Panc1 (cell line): ENCODE data around the gene SERGEF. TPM values are rescaled to one million over a fixed set of nuclear protein-coding genes. Genes with fewer than 3 reads are reported as not detected.

ENCODE experiments used
- ATAC-seq: fragments of 200-7000 bp; cut with Tn5 transposase; 2 replicates; pipeline ENCODE4 v1.9.1; 2020; ENCODE audit warnings: mild to moderate bottlenecking, moderate library complexity
- BruUV-seq: library from RNA; stranded (reverse); fragments of 400-500 nt; replicated peaks from 2 replicates; lab custom pipeline; 2021; lab: Mats Ljungman, UMichigan
- CTCF ChIA-PET: fragments of 300-600 bp; sonication (Branson Sonifier 250); formaldehyde crosslinking; loops from one replicate; lab custom pipeline; 2022; ENCODE audit warnings: antibody characterized with exemption; lab: Charles Lee
- POLR2A ChIA-PET: fragments of 300-600 bp; sonication (Branson Sonifier 250); formaldehyde crosslinking; loops from one replicate; lab custom pipeline; 2022; ENCODE audit warnings: antibody characterized with exemption; lab: Charles Lee
- DNase-seq: peaks from one replicate; pipeline ENCODE4 v3.0.0-alpha.2; 2010; ENCODE audit warnings: low read depth, low spot score
- H3K27ac ChIP-seq: 2 replicates; pipeline ENCODE4 v1.5.1; 2011; ENCODE audit warnings: mild to moderate bottlenecking, low read length, inconsistent platforms
- H3K27me3 ChIP-seq: fragments of 200-500 bp; sonication (Bioruptor generic); 2 replicates; pipeline ENCODE4 v1.6.0; 2014; ENCODE audit warnings: low read length, inconsistent platforms; ENCODE audit not compliant: control insufficient read depth, insufficient read depth
- H3K36me3 ChIP-seq: fragments of 200-500 bp; sonication (Bioruptor generic); 2 replicates; pipeline ENCODE4 v1.5.1; 2014; ENCODE audit warnings: inconsistent platforms, mild to moderate bottlenecking, low read length, moderate library complexity; ENCODE audit not compliant: control insufficient read depth, insufficient read depth
- H3K4me1 ChIP-seq: 2 replicates; pipeline ENCODE4 v1.5.1; 2011; ENCODE audit warnings: inconsistent platforms, mild to moderate bottlenecking, low read length, moderate library complexity; ENCODE audit not compliant: control insufficient read depth, insufficient read depth
- H3K4me3 ChIP-seq, 2 experiments: 2 replicates each; pipeline ENCODE4 v1.5.1; 2011 to 2012; ENCODE audit warnings: low read depth in 2 of 2, low read length in 2 of 2, mild to moderate bottlenecking in 2 of 2, inconsistent platforms in 1 of 2, moderate library complexity in 1 of 2
- H3K9me3 ChIP-seq: fragments of 200-500 bp; sonication (Bioruptor generic); 2 replicates; pipeline ENCODE4 v1.5.1; 2014; ENCODE audit warnings: low read depth, mild to moderate bottlenecking, inconsistent platforms, low read length, moderate library complexity; ENCODE audit not compliant: control insufficient read depth, insufficient read depth
- POLR2AphosphoS5 ChIP-seq: IDR thresholded peaks from 2 replicates; pipeline ENCODE4 v1.6.1; 2012; ENCODE audit warnings: mild to moderate bottlenecking, low read depth, low read length, moderate library complexity
- SIN3A ChIP-seq: IDR thresholded peaks from 2 replicates; pipeline ENCODE4 v1.6.1; 2012; ENCODE audit warnings: low read depth, mild to moderate bottlenecking, low read length, moderate library complexity, borderline replicate concordance; ENCODE audit not compliant: insufficient read depth
- TCF7L2 ChIP-seq: IDR thresholded peaks from 2 replicates; pipeline ENCODE4 v1.6.1; 2011; ENCODE audit warnings: mild to moderate bottlenecking, low read depth, low read length, inconsistent platforms
- in situ Hi-C: cut with HindIII; loops from 2 replicates; pipeline ENCODE4 v1.10.0; 2016; ENCODE audit warnings: low sequenced_read_pairs, low pct_unique_long_range_greater_than_20kb
- intact Hi-C: fragments of 100-400 bp; cut with micrococcal nuclease; formaldehyde crosslinking; loops from one replicate; pipeline ENCODE4 v1.10.0; 2022; ENCODE audit not compliant: unreplicated experiment
- total RNA-seq: library from RNA; stranded (reverse); gene quantifications from one replicate; pipeline ENCODE4 v1.2.1, GENCODE V29; 2021; ENCODE audit not compliant: unreplicated experiment
- TF ChIP-seq, protein P1 (sequence below), 2 experiments: IDR thresholded peaks; 2 replicates each; pipeline ENCODE4 v1.6.1; 2011 to 2012; ENCODE audit warnings: low read depth in 2 of 2, control low read depth in 1 of 2, low read length in 1 of 2, mild to moderate bottlenecking in 1 of 2, moderate library complexity in 1 of 2; ENCODE audit not compliant: insufficient read depth in 1 of 2
- TF ChIP-seq, protein P2 (sequence below): fragments of 450-650 bp; IDR thresholded peaks from 2 replicates; pipeline ENCODE4 v1.5.1; 2017; ENCODE audit warnings: mild to moderate bottlenecking

Gene SERGEF
- total RNA-seq, 1 experiment from 2014 or later = 35.5 TPM

DNA sequence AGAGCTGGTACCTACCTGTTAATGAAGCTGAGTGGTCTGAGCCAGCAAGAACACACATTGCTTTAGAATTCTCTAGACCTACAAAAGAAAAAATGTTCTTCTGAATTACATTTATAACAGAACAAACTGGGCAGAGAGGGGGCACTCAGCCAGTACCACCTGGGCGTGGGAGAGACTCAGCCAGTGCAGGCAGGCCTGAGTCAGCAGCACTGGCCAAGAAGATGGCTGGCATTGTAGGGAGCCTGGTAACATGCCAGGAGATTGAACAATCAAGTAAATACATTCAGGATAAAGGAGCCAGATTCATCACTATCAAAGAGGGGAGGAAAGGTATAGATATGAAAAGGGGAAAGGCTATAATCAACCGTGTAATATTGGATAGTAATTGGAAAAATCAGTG is 19.9 kb downstream of the SERGEF start:
- Histone ChIP-seq H3K36me3 (peaks cover 3% of the 10 kb centered on the region), H3K27me3 (no peaks in the 10 kb centered on the region), H3K9me3 (no peaks in the 10 kb centered on the region), H3K27ac (no peak overlapping the region), H3K4me3 (no peak overlapping the region), H3K4me1 (no peaks in the 10 kb centered on the region)
- intact Hi-C loops = loop anchor here (5.0 kb wide), 1 partner anchor 114 kb away; the partner anchor contains the start of gene SAAL1
- in situ Hi-C loops = no loop called here
- POLR2A ChIA-PET = no interaction called here
- no peak for DNase-seq
- TF ChIP-seq TCF7L2 (no peak), SIN3A (no peak), POLR2AphosphoS5 (no peak)
- TF ChIP-seq, protein P1, sequence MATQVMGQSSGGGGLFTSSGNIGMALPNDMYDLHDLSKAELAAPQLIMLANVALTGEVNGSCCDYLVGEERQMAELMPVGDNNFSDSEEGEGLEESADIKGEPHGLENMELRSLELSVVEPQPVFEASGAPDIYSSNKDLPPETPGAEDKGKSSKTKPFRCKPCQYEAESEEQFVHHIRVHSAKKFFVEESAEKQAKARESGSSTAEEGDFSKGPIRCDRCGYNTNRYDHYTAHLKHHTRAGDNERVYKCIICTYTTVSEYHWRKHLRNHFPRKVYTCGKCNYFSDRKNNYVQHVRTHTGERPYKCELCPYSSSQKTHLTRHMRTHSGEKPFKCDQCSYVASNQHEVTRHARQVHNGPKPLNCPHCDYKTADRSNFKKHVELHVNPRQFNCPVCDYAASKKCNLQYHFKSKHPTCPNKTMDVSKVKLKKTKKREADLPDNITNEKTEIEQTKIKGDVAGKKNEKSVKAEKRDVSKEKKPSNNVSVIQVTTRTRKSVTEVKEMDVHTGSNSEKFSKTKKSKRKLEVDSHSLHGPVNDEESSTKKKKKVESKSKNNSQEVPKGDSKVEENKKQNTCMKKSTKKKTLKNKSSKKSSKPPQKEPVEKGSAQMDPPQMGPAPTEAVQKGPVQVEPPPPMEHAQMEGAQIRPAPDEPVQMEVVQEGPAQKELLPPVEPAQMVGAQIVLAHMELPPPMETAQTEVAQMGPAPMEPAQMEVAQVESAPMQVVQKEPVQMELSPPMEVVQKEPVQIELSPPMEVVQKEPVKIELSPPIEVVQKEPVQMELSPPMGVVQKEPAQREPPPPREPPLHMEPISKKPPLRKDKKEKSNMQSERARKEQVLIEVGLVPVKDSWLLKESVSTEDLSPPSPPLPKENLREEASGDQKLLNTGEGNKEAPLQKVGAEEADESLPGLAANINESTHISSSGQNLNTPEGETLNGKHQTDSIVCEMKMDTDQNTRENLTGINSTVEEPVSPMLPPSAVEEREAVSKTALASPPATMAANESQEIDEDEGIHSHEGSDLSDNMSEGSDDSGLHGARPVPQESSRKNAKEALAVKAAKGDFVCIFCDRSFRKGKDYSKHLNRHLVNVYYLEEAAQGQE (IDR thresholded peaks at IDR 0.05; ENCODE audit: insufficient read depth in 1 of 2, low read depth in 2 of 2, low read length in 1 of 2) = no peak
- TF ChIP-seq, protein P2, sequence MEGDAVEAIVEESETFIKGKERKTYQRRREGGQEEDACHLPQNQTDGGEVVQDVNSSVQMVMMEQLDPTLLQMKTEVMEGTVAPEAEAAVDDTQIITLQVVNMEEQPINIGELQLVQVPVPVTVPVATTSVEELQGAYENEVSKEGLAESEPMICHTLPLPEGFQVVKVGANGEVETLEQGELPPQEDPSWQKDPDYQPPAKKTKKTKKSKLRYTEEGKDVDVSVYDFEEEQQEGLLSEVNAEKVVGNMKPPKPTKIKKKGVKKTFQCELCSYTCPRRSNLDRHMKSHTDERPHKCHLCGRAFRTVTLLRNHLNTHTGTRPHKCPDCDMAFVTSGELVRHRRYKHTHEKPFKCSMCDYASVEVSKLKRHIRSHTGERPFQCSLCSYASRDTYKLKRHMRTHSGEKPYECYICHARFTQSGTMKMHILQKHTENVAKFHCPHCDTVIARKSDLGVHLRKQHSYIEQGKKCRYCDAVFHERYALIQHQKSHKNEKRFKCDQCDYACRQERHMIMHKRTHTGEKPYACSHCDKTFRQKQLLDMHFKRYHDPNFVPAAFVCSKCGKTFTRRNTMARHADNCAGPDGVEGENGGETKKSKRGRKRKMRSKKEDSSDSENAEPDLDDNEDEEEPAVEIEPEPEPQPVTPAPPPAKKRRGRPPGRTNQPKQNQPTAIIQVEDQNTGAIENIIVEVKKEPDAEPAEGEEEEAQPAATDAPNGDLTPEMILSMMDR = no peak
- CTCF ChIA-PET = no interaction called here
- no TSS peak for BruUV-seq
- ATAC-seq = no peak

DNA sequence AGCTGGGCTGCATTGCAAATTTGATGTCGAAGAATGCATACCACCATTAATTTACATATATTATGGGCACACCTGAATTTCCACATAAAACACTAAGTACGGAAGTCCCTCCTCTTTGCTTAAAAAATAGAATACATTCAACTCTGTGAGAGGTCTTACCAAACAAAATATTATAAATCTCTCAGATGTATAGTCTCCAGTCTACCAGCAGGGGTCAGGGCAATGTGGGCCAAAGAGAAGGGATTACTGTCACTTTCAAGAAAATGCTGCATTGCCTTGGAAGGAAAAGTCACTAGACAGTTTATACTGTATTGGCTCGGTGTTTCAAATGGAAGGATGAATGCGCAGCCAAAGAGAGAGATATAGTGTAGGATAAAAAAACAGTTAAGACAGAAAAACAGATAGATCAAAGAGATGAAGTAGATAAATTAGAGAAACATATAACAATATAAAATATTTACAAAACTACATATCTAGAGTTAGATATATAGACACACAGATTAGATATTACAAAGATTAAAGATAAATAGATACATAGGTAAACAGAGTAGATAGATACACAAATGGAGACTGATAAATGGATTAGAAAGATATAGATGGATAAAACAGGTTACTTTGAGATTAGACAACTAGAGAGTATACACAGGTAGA is 20.9 kb downstream of the SERGEF start:
- BruUV-seq = no TSS peak
- Histone ChIP-seq H3K27me3 (no peaks in the 10 kb centered on the region), H3K27ac (no peak overlapping the region), H3K4me1 (no peaks in the 10 kb centered on the region), H3K4me3 (no peak overlapping the region), H3K36me3 (peaks cover 6% of the 10 kb centered on the region), H3K9me3 (no peaks in the 10 kb centered on the region)
- CTCF ChIA-PET = no interaction called here
- intact Hi-C loops (loop anchor here (5.0 kb wide), 1 partner anchor 115 kb away; the partner anchor contains the start of gene SAAL1), in situ Hi-C loops (no loop called here)
- DNase-seq (no peak), ATAC-seq (peak; percentile 85)
- POLR2A ChIA-PET = no interaction called here
- TF ChIP-seq, protein P2 = peak; percentile 84; the same call in 1 of the 2 replicates
- TF ChIP-seq, protein P1 (IDR thresholded peaks at IDR 0.05; ENCODE audit: insufficient read depth in 1 of 2, low read depth in 2 of 2, low read length in 1 of 2) = no peak
